Ishikawa (cell line): ENCODE results near the gene TSPAN15.

Experiments used
- CEBPB ChIP-seq: IDR thresholded peaks from 2 replicates; pipeline ENCODE4 v1.6.1; 2012
- TAF1 ChIP-seq: IDR thresholded peaks from 2 replicates; pipeline ENCODE4 v1.6.1; 2012; ENCODE audit warnings: low read depth, mild to moderate bottlenecking
- TF ChIP-seq, protein P1 (sequence below): IDR thresholded peaks from 2 replicates; pipeline ENCODE4 v1.6.1; 2012; ENCODE audit warnings: low read depth, mild to moderate bottlenecking
- TF ChIP-seq, protein P2 (sequence below): IDR thresholded peaks from 2 replicates; pipeline ENCODE4 v1.6.1; 2012

DNA sequence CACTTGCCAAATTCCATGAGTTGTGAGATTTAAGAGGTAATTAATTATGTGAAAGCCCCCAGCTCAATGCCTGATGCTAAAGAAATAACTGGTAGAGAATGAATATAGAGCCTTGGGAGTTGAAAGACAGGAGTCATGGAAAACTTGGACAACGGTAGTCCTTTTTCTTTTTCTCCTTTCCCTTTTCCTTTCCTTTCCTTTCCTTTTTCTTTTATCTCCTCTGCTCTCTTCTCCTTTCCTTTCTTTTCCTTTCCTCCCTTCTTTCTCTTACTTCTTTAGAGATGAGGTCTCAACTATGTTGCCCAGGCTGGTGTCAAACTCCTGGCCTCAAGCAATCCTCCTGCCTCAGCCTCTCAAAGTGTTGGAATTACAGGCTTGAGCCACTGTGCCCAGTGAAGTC, 7.9 kb upstream of the TSPAN15 start:
- no peak for TF ChIP-seq TAF1
- TF ChIP-seq, protein P1, sequence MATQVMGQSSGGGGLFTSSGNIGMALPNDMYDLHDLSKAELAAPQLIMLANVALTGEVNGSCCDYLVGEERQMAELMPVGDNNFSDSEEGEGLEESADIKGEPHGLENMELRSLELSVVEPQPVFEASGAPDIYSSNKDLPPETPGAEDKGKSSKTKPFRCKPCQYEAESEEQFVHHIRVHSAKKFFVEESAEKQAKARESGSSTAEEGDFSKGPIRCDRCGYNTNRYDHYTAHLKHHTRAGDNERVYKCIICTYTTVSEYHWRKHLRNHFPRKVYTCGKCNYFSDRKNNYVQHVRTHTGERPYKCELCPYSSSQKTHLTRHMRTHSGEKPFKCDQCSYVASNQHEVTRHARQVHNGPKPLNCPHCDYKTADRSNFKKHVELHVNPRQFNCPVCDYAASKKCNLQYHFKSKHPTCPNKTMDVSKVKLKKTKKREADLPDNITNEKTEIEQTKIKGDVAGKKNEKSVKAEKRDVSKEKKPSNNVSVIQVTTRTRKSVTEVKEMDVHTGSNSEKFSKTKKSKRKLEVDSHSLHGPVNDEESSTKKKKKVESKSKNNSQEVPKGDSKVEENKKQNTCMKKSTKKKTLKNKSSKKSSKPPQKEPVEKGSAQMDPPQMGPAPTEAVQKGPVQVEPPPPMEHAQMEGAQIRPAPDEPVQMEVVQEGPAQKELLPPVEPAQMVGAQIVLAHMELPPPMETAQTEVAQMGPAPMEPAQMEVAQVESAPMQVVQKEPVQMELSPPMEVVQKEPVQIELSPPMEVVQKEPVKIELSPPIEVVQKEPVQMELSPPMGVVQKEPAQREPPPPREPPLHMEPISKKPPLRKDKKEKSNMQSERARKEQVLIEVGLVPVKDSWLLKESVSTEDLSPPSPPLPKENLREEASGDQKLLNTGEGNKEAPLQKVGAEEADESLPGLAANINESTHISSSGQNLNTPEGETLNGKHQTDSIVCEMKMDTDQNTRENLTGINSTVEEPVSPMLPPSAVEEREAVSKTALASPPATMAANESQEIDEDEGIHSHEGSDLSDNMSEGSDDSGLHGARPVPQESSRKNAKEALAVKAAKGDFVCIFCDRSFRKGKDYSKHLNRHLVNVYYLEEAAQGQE, result no peak
- no peak for TF ChIP-seq CEBPB
- TF ChIP-seq, protein P2, sequence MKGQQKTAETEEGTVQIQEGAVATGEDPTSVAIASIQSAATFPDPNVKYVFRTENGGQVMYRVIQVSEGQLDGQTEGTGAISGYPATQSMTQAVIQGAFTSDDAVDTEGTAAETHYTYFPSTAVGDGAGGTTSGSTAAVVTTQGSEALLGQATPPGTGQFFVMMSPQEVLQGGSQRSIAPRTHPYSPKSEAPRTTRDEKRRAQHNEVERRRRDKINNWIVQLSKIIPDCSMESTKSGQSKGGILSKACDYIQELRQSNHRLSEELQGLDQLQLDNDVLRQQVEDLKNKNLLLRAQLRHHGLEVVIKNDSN, result no peak
